GM12872 (cell line): Measurements from ENCODE around the gene PSME3IP1.
A peak's percentile ranks its signal among the peaks of the same experiment; 100 is the strongest.

Source experiments
- CTCF ChIP-seq: IDR thresholded peaks from 3 replicates; pipeline ENCODE4 v1.5.1; 2011; ENCODE audit warnings: low read depth, mild to moderate bottlenecking, low read length, moderate library complexity; ENCODE audit not compliant: insufficient read depth

Gene PSME3IP1

GRCh38 chr16:57169327-57169726, 16.5 kb downstream of the PSME3IP1 start:
- TF ChIP-seq CTCF, result no peak

- TF ChIP-seq CTCF, result peak; percentile 40; the same call in 1 of the 3 replicates
These were observed 17.9 kb downstream of the PSME3IP1 start for GRCh38 chr16:57167953-57168352.

GRCh38 chr16:57167538-57167937, 18.3 kb downstream of the PSME3IP1 start:
- TF ChIP-seq CTCF, result no peak

GRCh38 chr16:57166951-57167350, 18.9 kb downstream of the PSME3IP1 start:
- no peak for TF ChIP-seq CTCF

- no peak for TF ChIP-seq CTCF
These were observed 19.4 kb downstream of the PSME3IP1 start for GRCh38 chr16:57166451-57166850.

- TF ChIP-seq CTCF, result no peak
These were observed 19.9 kb downstream of the PSME3IP1 start for GRCh38 chr16:57165938-57166337.

- TF ChIP-seq CTCF, result no peak
These were observed 20.4 kb downstream of the PSME3IP1 start for GRCh38 chr16:57165483-57165882.

GRCh38 chr16:57163842-57164241, 22.0 kb downstream of the PSME3IP1 start:
- no peak for TF ChIP-seq CTCF
